Left cardiac atrium (tissue), 4 donors: Measurements from ENCODE around the gene APOC3. TPM values are rescaled to one million over a fixed set of nuclear protein-coding genes. Genes with fewer than 3 reads are reported as not detected.

ENCODE experiments used
- ATAC-seq, 2 donors: fragments of 200-7000 bp; cut with Tn5 transposase; one replicate each; pipeline ENCODE4 v1.9.1; 2020; ENCODE audit warnings: mild to moderate bottlenecking in 2 of 2, moderate library complexity in 2 of 2
- DNase-seq: peaks from one replicate; pipeline ENCODE4 v3.0.0-alpha.2; 2020
- intact Hi-C, 2 donors: fragments of 100-400 bp; cut with DNase I; formaldehyde crosslinking; loops; one replicate each; pipeline versions ENCODE4 v1.14.1 to v1.15.1; 2022 to 2023
- total RNA-seq, 2 donors: library from RNA; stranded (reverse); fragmentation: NEBNext Ultra II Directional; extraction: Animal tissue kit (Norgen Biotek cat#: 25700); gene quantifications; one replicate each; pipeline ENCODE4 v1.2.1, GENCODE V29; 2021
- donor health status: DM: no; HTN: yes; CAD: no.
- donor health status: DM: no; HTN: yes; CAD: no; lungs with severe emphysema.
- donor health status: DM: yes; HTN: yes; CAD: no.
- donor health status: Dilated cardiomyopathy.

Gene APOC3
- total RNA-seq, 2 donors from 2014 or later, result not detected

DNA sequence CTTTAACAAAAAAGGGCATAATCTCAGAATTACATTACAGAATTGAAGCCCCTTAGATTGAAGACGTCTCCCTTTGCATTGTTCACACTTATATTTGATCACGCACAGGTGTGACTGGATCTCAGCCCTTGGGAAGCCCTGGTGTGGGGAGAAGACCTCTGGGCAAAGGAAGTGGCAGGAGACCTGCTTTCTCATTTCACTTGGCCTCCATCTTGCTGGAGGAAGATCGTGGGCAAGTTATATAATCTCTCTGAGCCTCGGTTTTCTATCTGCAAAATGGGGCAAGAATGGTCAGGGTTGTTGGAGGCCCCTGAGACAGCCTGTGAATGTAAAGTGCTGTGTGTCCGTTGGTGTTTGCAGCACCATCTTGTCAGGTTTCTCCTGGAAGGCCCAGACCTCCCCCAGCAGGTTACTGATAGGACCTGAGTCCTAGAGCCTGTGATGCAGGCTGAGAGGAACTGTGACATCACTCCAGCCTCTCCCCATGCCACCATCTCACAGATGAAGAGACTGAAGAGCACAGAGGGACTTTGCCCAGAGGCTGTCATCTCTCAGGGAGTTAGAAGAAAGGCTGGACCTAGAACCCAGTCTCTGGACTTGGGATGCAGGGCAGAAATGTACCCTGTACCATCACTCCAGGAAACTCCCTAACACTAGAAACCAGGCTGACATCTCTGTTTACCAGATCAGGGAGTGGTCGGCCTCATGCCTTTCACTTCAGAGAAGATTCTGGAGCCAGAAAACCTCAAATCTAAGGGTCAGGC is 8.8 kb downstream of the APOC3 start:
- intact Hi-C loops, result no loop called here
- no peak for DNase-seq
- no peak for ATAC-seq

DNA sequence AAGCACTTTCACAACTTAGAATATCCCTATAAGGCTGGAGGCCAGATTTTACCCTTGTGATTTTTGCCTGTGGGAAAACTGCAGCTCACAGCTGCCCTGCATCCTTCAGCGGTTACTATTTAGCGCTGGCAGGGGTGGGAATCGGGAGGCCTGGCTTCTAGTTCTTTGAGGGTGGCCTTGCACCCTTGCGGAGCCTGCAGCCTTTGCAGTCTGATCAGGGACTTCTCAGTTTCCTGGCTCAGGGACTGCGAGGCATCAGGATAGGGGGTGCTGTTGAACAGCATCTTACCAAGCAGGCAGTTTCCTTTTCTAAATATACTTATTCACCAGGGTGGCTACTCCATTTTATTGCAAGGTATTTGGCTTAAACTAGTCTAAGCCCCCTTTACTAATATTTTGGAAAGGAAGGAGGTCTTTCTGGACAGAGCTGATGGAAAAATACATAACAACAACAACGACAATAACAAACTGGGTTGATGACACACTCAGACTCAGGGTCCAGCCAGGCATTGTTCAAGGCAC is 10.6 kb downstream of the APOC3 start:
- ATAC-seq, result no peak

DNA sequence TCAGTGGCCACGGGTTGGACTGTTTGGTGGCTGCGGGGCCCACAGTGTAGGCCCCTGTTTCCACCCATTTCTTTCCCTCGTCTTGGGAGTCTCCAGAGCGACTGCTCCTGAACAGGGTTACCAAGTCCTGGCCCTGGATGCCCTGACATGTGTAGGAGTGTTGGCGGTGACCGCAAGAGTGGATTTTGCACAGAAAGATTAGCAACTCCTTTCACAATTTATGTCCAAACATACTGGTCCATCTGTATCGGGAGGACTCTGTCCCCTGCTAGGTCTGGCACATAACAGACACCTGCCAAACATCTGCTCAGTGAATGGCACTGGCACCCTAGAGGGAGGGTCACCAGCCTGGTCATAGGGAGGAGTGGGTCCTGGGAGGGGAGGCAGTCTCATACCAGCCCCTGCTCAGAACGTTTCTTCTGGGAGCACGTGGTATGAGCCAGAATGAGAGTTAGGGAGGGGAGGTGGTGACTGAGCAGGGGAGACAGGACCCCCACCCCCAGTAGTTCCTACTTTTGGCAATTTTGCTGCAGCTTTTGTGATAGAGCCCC is 11.1 kb downstream of the APOC3 start:
- intact Hi-C loops, result no loop called here
- ATAC-seq, result no peak
- DNase-seq, result no peak

More for the DNA sequence above, 10.6 kb downstream of the APOC3 start:
- intact Hi-C loops, result no loop called here
- DNase-seq, result no peak

GRCh38 chr11:116842117-116842516 is 12.4 kb downstream of the APOC3 start:
- ATAC-seq, result no peak
- intact Hi-C loops, result no loop called here
- DNase-seq, result no peak

DNA sequence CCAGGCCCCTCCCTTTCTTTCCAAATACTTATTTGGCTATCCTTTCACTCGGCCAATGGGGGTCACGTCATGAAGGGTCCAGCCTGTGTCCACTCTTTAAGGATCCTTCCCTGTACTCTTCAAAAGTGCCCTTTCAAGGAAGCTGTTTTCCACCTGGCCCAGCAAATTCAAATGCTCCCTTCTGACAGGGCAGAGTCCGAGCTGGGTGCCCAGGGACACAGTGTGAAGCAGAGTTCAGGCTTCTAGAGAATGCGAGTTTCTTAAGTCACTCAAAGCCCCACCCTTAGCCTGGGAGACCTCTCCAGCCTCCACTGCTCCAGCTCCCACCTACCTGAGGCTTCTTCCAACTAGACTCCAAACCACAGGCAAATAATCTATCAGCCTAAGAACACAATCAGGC is 13.2 kb downstream of the APOC3 start:
- intact Hi-C loops, result no loop called here
- peak in 1 of 2 donors; percentile 56 for ATAC-seq

GRCh38 chr11:116843661-116844060 is 14.0 kb downstream of the APOC3 start:
- intact Hi-C loops, result no loop called here
- ATAC-seq, result no peak
- DNase-seq, result no peak

More for the DNA sequence above, 13.2 kb downstream of the APOC3 start:
- no peak for DNase-seq

DNA sequence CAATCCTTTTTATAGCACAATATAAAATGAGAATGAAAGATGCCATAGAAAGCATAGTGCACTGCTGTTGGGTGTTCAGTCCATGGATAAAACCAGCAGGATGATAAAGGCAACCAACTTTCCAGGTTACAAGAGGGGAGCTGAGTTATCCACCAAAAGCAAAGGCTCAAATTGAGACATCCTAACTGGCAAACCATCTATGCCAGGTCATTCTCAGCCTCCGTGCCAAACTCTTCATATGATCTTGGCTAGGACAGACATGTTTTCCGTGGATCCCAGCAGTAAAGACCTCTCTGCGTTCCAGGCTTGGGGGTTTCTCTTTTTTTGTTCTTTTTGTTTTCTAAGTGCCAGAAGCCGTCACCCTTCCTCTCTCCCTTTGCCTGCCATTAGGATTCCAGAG is 15.0 kb downstream of the APOC3 start:
- DNase-seq, result no peak
- ATAC-seq, result no peak
- intact Hi-C loops, result no loop called here

DNA sequence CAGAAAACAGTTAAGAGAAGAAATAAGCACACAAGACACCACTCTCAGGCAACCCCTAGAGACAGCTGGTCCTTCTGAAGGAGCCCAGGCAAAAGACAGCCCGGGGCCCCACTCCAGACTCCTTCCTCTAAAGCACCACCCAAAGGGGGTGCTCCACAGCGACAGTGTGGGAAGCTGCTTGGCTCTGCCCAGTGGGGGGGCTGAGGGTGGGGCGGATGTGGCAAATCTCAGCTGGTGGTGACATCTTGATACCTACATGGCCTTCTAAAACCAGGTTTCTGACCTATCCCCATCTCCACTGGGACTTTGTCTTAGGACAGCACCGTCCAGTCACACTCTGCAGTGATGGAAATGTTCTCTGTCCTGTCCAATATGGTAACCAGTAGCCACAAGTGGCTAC is 17.9 kb downstream of the APOC3 start:
- no peak for DNase-seq
- intact Hi-C loops, result no loop called here
- no peak for ATAC-seq

- no peak for DNase-seq
- no peak for ATAC-seq
These were observed 19.4 kb downstream of the APOC3 start for GRCh38 chr11:116849060-116849459.

GRCh38 chr11:116849486-116849885 is 19.8 kb downstream of the APOC3 start:
- intact Hi-C loops, result no loop called here
- DNase-seq (no peak), ATAC-seq (no peak)

More at GRCh38 chr11:116849060-116849459, 19.4 kb downstream of the APOC3 start:
- intact Hi-C loops, result no loop called here

GRCh38 chr11:116851626-116852025 is 21.9 kb downstream of the APOC3 start:
- intact Hi-C loops, result loop anchor here in 1 of 2 donors (10.0 kb wide), 1 partner anchor 63 kb away; no protein-coding TSS in a partner anchor
- DNase-seq (no peak), ATAC-seq (peak; percentile 38 to 73)

DNA sequence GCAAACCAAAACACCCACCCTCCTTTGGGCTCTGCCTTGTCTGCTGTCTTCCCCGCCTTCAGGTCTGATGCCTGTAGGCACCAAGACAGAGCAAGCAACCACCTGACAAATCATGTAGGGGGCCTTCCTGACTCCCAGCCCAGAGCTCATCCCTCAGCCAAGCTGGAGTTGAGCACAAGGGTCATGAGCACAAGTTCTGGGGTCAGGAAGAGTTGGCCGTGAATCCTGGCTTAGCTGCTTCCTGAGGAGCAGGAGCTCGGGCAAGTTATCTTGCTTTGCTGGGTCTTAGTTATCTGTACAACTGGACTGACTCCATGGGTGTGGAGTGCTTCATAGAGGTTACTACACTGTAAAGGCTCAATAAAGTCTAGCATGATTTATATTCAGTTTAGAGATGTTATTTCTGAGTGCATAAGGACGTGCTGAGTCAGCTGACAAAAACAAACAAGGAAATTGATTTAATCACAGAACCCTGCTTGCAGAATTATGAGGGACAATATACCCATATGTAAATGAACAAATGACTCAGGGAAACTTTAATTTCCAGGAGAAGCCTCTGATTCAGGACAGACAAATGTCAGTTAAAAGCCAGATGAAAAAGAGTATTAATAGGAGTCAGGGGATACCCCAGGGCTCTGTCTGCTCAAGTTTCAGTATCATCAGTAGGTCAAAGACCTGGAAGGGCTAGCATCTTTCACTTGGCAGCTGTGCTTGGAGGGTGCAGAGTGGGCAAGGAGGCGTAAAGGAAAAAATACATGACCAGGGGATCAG is 22.7 kb downstream of the APOC3 start:
- DNase-seq (no peak), ATAC-seq (peak; percentile 43 to 84)
- intact Hi-C loops, result loop anchor here in 1 of 2 donors (10.0 kb wide), 1 partner anchor 62 kb away; no protein-coding TSS in a partner anchor

DNA sequence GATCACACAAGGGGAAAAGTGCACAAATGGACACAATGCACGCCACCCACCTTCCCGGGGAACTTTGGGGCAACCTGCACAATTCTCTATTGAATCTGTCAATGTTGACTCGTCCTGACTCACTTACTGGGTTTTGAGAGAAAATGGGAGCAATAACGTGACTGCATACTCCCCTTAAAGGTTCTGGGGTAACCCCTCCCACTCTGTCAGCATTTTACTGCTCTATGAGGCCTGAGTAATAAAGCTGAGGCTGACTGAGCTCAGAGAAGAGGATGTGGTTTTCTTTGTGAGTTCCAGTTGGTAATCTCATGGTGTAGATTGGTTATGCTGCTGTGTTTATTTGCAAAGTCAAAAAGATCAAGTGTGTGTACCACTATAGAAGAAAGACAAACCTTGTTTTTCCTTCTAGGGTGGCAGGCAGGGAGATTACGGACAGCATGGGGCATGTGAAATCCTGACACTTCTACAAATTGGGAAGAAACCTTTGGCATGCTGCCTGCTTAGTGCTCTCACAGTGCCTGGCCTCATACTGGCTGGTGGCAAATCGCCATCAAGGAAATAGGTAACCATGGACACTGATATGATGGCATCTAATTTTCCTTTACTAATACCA is 23.9 kb downstream of the APOC3 start:
- intact Hi-C loops, result loop anchor here in 1 of 2 donors (10.0 kb wide), 1 partner anchor 61 kb away; no protein-coding TSS in a partner anchor
- no peak for DNase-seq

GRCh38 chr11:116855413-116855812 is 25.7 kb downstream of the APOC3 start:
- no peak for DNase-seq
- intact Hi-C loops, result loop anchor here in 1 of 2 donors (10.0 kb wide), 1 partner anchor 59 kb away; no protein-coding TSS in a partner anchor
- ATAC-seq, result no peak

More for the DNA sequence above, 23.9 kb downstream of the APOC3 start:
- peak; percentile 31 to 50 for ATAC-seq

DNA sequence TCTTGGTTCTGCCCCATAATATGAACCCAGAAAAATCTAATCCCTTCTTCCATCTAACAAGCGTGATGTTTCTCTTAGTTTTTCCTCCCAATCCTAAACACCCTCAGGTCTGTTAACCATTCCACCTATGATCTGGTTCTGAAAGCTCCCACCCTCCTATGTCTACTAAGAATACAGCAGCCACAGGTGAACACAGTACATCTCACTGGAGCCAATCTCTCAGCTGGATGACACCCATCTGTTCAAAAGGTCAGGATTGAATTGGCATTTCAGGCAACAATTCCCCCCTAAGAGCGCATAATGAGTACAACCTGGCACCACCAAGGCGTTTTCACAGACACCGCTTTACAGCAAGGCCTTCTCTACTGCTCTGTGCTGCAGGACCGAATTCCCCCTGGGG is 26.7 kb downstream of the APOC3 start:
- intact Hi-C loops, result loop anchor here in 1 of 2 donors (10.0 kb wide), 1 partner anchor 58 kb away; no protein-coding TSS in a partner anchor
- DNase-seq (no peak), ATAC-seq (no peak)

- intact Hi-C loops, result loop anchor here in 1 of 2 donors (10.0 kb wide), 1 partner anchor 57 kb away; no protein-coding TSS in a partner anchor
- no peak for DNase-seq
- ATAC-seq, result no peak
These were observed 27.6 kb downstream of the APOC3 start for GRCh38 chr11:116857316-116857715.

GRCh38 chr11:116857936-116858335 is 28.2 kb downstream of the APOC3 start:
- intact Hi-C loops, result loop anchor here in 1 of 2 donors (10.0 kb wide), 1 partner anchor 57 kb away; no protein-coding TSS in a partner anchor
- ATAC-seq, result peak in 1 of 2 donors; percentile 45
- no peak for DNase-seq

- ATAC-seq, result peak in 1 of 2 donors; percentile 16
- DNase-seq, result no peak
- intact Hi-C loops, result loop anchor here in 1 of 2 donors (10.0 kb wide), 1 partner anchor 56 kb away; no protein-coding TSS in a partner anchor
These were observed 29.5 kb downstream of the APOC3 start for GRCh38 chr11:116859175-116859574.

- no peak for DNase-seq
- no peak for ATAC-seq
- intact Hi-C loops, result loop anchor here in 1 of 2 donors (10.0 kb wide), 1 partner anchor 364 kb away; no protein-coding TSS in a partner anchor
These were observed 30.6 kb downstream of the APOC3 start for GRCh38 chr11:116860303-116860702.
